ENCODE data around the gene DCAF8.

DNA sequence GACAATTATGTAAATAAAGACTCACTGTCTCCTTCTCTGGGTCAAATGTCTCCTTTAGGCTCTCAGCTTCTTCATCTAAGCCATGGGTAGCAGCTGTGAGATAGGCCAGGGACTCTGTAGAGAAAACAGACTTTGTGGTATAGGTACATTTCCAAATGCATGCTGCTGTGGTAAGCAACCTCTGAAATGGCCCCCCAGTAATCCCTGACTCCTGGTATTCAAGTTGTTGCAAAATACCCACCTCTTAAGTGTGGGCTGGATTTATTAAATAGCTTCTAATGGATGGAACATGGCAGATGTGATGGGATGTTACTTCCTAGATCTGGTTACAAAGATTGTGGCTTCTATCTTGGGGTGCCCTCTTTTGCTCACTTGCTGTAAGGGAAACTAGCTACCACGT, 33.7 kb upstream of the DCAF8 start:
- TF ChIP-seq HMGXB4 (CRISPR knock-in tag; IDR thresholded peaks at IDR 0.05): no peak
- TF ChIP-seq, protein P1, sequence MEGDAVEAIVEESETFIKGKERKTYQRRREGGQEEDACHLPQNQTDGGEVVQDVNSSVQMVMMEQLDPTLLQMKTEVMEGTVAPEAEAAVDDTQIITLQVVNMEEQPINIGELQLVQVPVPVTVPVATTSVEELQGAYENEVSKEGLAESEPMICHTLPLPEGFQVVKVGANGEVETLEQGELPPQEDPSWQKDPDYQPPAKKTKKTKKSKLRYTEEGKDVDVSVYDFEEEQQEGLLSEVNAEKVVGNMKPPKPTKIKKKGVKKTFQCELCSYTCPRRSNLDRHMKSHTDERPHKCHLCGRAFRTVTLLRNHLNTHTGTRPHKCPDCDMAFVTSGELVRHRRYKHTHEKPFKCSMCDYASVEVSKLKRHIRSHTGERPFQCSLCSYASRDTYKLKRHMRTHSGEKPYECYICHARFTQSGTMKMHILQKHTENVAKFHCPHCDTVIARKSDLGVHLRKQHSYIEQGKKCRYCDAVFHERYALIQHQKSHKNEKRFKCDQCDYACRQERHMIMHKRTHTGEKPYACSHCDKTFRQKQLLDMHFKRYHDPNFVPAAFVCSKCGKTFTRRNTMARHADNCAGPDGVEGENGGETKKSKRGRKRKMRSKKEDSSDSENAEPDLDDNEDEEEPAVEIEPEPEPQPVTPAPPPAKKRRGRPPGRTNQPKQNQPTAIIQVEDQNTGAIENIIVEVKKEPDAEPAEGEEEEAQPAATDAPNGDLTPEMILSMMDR (IDR thresholded peaks at IDR 0.05): no peak

All from WTC11 (cell line).